SKM-1 (cell line): Measurements from ENCODE around the gene ZNF275.
"Not testable (repeated sequence)": the region's sequence is repeated elsewhere in the genome, so short reads cannot be mapped to it uniquely, and the experiment has no call there.

Experiments used
- DNase-seq: peaks from one replicate; lab custom pipeline; 2025; ENCODE audit not compliant: unreplicated experiment; lab: John Stamatoyannopoulos, UW

The ZNF275 gene

GRCh38 chrX:153318811-153319210 lies 15.1 kb upstream of the ZNF275 start:
- no peak for DNase-seq

- no peak for DNase-seq
Observed at GRCh38 chrX:153319295-153320046, 14.5 kb upstream of the ZNF275 start.

- not testable (repeated sequence) for DNase-seq
Observed at GRCh38 chrX:153320047-153320443, 13.9 kb upstream of the ZNF275 start.

GRCh38 chrX:153320555-153321184 lies 13.3 kb upstream of the ZNF275 start:
- no peak for DNase-seq

GRCh38 chrX:153321381-153322124 lies 12.4 kb upstream of the ZNF275 start, which contains the start of gene PNMA6F:
TSS of gene PNMA6F (minus strand) at chrX:153321767. CDS start at chrX:153320674, 1,093 bp downstream.
- DNase-seq, result no peak

- no peak for DNase-seq
Observed at GRCh38 chrX:153327561-153327960, 6.4 kb upstream of the ZNF275 start.

GRCh38 chrX:153333266-153333665 lies 687 bp upstream of the ZNF275 start:
- DNase-seq, result no peak

- DNase-seq, result no peak
Observed at GRCh38 chrX:153334654-153335295, 822 bp downstream of the ZNF275 start.

GRCh38 chrX:153336121-153336894 lies 2.4 kb downstream of the ZNF275 start:
- no peak for DNase-seq

- DNase-seq, result no peak
Observed at GRCh38 chrX:153336988-153337387, 3.0 kb downstream of the ZNF275 start.

GRCh38 chrX:153338836-153339235 lies 4.9 kb downstream of the ZNF275 start:
- DNase-seq, result no peak

- DNase-seq, result no peak
Observed at GRCh38 chrX:153339662-153340061, 5.7 kb downstream of the ZNF275 start.

GRCh38 chrX:153340111-153340510 lies 6.2 kb downstream of the ZNF275 start:
- DNase-seq, result no peak

GRCh38 chrX:153342762-153343558 lies 9.0 kb downstream of the ZNF275 start:
- no peak for DNase-seq

- no peak for DNase-seq
Observed at GRCh38 chrX:153343674-153344073, 9.7 kb downstream of the ZNF275 start.

GRCh38 chrX:153347530-153347929 lies 13.6 kb downstream of the ZNF275 start:
- no peak for DNase-seq

- no peak for DNase-seq
Observed at GRCh38 chrX:153348421-153348820, 14.5 kb downstream of the ZNF275 start.

- no peak for DNase-seq
Observed at GRCh38 chrX:153349952-153350351, 16.0 kb downstream of the ZNF275 start.

GRCh38 chrX:153351981-153352380 lies 18.0 kb downstream of the ZNF275 start:
- no peak for DNase-seq

- DNase-seq, result no peak
Observed at GRCh38 chrX:153352858-153353257, 18.9 kb downstream of the ZNF275 start.
